ENCODE data around the gene GPR39.

Gene GPR39

GRCh38 chr2:132621131-132621875, 204.7 kb downstream of the GPR39 start:
- TF ChIP-seq CTCF (IDR thresholded peaks at IDR 0.05; ENCODE audit: low read depth, low read length, missing control alignments): no peak
- in situ Hi-C loops (cut with HindIII; ENCODE audit: low sequenced_read_pairs): no loop called here
- DNase-seq (ENCODE audit: low read depth): no peak
- H3K4me3 ChIP-seq (ENCODE audit: low read depth, low read length): no peak overlapping the region

- H3K4me3 ChIP-seq (ENCODE audit: low read depth, low read length): no peak overlapping the region
- TF ChIP-seq CTCF (IDR thresholded peaks at IDR 0.05; ENCODE audit: low read depth, low read length, missing control alignments): no peak
- peak; percentile 82 for DNase-seq (ENCODE audit: low read depth)
- in situ Hi-C loops (cut with HindIII; ENCODE audit: low sequenced_read_pairs): no loop called here
Measured at GRCh38 chr2:132623096-132623839, 206.7 kb downstream of the GPR39 start.

GRCh38 chr2:132627536-132627935, 210.9 kb downstream of the GPR39 start:
- in situ Hi-C loops (cut with HindIII; ENCODE audit: low sequenced_read_pairs): no loop called here
- DNase-seq (ENCODE audit: low read depth): no peak
- no peak for TF ChIP-seq CTCF (IDR thresholded peaks at IDR 0.05; ENCODE audit: low read depth, low read length, missing control alignments)
- H3K4me3 ChIP-seq (ENCODE audit: low read depth, low read length): no peak overlapping the region

- TF ChIP-seq CTCF (IDR thresholded peaks at IDR 0.05; ENCODE audit: low read depth, low read length, missing control alignments): no peak
- in situ Hi-C loops (cut with HindIII; ENCODE audit: low sequenced_read_pairs): no loop called here
- no peak for DNase-seq (ENCODE audit: low read depth)
- no peak overlapping the region for H3K4me3 ChIP-seq (ENCODE audit: low read depth, low read length)
Measured at GRCh38 chr2:132632000-132632649, 215.5 kb downstream of the GPR39 start.

GRCh38 chr2:132633635-132634034, 217.0 kb downstream of the GPR39 start:
- no peak for DNase-seq (ENCODE audit: low read depth)
- no peak for TF ChIP-seq CTCF (IDR thresholded peaks at IDR 0.05; ENCODE audit: low read depth, low read length, missing control alignments)
- in situ Hi-C loops (cut with HindIII; ENCODE audit: low sequenced_read_pairs): no loop called here
- no peak overlapping the region for H3K4me3 ChIP-seq (ENCODE audit: low read depth, low read length)

GRCh38 chr2:132636346-132636745, 219.7 kb downstream of the GPR39 start:
- in situ Hi-C loops (cut with HindIII; ENCODE audit: low sequenced_read_pairs): no loop called here
- TF ChIP-seq CTCF (IDR thresholded peaks at IDR 0.05; ENCODE audit: low read depth, low read length, missing control alignments): no peak

More at GRCh38 chr2:132636346-132636745, 219.7 kb downstream of the GPR39 start:
- H3K4me3 ChIP-seq (ENCODE audit: low read depth, low read length): no peak overlapping the region
- DNase-seq (ENCODE audit: low read depth): no peak

Measured in astrocyte of the cerebellum (primary cell).